Testis (tissue), 3 donors: Measurements from ENCODE around the gene CRIP1. TPM values are rescaled to one million over a fixed set of nuclear protein-coding genes. Genes with fewer than 3 reads are reported as not detected.
A peak's percentile ranks its signal among the peaks of the same experiment; 100 is the strongest.

ENCODE experiments used
- DNase-seq: peaks from one replicate; pipeline ENCODE4 v3.0.0-alpha.2; 2019
- H3K27ac ChIP-seq, 2 donors: fragments of 200-600 bp; sonication (generic); one replicate each; pipeline ENCODE4 v1.5.1; 2019
- H3K27me3 ChIP-seq: fragments of 200-600 bp; sonication (generic); one replicate; pipeline ENCODE4 v1.5.1; 2019
- H3K36me3 ChIP-seq: fragments of 200-600 bp; sonication (generic); one replicate; pipeline ENCODE4 v1.5.1; 2017; ENCODE audit warnings: low read depth; ENCODE audit errors: missing control alignments
- H3K4me1 ChIP-seq: fragments of 200-600 bp; sonication (generic); one replicate; pipeline ENCODE4 v1.5.1; 2019
- H3K4me3 ChIP-seq, 2 donors: fragments of 200-600 bp; sonication (generic); one replicate each; pipeline ENCODE4 v1.5.1; 2017 to 2019
- H3K9me3 ChIP-seq: fragments of 200-600 bp; sonication (generic); one replicate; pipeline ENCODE4 v1.5.1; 2017
- POLR2A ChIP-seq: fragments of 450-650 bp; IDR thresholded peaks from one replicate; pipeline ENCODE4 v1.6.1; 2017; ENCODE audit warnings: antibody characterized with exemption, mild to moderate bottlenecking, moderate library complexity
- WGBS, 2 donors: methylation state at CpG; one replicate each; pipeline ENCODE4 v1.1.5; 2018; 5-methylcytosine and 5-hydroxymethylcytosine counted together
- intact Hi-C: fragments of 100-400 bp; cut with DNase I; formaldehyde crosslinking; loops from one replicate; pipeline ENCODE4 v1.15.1; 2023; ENCODE audit warnings: low total_unique reads
- polyA plus RNA-seq: library from polyadenylated mRNA; stranded (reverse); fragments of 350-450 nt; fragmentation: Illumina TruSeq; extraction: RNeasy Lipid Tissue Mini Kit (QIAGEN cat#74804); gene quantifications from one replicate; pipeline ENCODE4 v1.2.3, GENCODE V29; 2014; ENCODE audit warnings: low read depth, low replicate concordance; ENCODE audit not compliant: insufficient read depth
- total RNA-seq, 2 donors: library from RNA; depleted of rRNA; stranded (reverse); fragments of >200 nt; gene quantifications; one replicate each; pipeline ENCODE4 v1.2.3, GENCODE V29; 2016
- TF ChIP-seq, protein P1 (sequence below), 3 experiments: fragments of 450-650 bp in 2 of 3; fragments of 200-600 bp in 1 of 3; sonication (generic) in 1 of 3; IDR thresholded peaks; one replicate each; pipeline ENCODE4 v1.5.1; 2016 to 2019; ENCODE audit warnings: antibody characterized with exemption in 3 of 3, mild to moderate bottlenecking in 2 of 3, moderate library complexity in 1 of 3

Gene CRIP1
- total and polyA plus RNA-seq, 3 donors from 2014 or later, result 3.0 to 154 (median 4.4) TPM

DNA sequence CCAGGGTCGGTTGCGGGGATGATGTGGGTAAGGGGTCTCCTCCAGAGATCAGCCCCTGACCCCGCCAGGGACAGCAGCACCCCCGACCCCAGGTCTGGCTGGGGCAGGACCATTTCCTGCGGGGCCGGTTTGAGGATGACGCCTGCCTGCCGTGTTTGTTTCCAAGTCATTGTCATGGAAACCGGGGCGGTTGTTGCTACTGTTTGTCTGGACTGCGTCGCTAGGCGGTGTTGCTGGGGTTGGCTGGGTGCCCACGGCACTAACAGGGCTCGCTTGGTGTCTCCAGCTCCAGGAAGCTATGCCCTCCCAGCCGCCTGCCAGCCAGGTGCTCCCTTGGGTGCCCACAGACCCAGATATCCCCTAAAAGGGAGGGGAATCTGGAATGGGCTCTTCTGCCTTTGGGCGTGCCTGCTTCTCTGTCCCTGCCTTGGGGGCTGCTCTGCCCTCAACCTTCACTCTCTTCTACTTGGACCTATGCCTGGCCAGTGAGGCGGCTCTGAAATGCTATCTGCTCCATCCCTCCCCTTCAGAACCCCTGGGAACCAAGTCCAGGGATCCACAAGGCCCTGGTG lies 4.7 kb upstream of the CRIP1 start:
- H3K4me3 ChIP-seq, result peak overlapping the region in 1 of 2 donors; percentile 6
- peaks cover 40% of the 10 kb centered on the region for H3K4me1 ChIP-seq
- TF ChIP-seq, protein P1, sequence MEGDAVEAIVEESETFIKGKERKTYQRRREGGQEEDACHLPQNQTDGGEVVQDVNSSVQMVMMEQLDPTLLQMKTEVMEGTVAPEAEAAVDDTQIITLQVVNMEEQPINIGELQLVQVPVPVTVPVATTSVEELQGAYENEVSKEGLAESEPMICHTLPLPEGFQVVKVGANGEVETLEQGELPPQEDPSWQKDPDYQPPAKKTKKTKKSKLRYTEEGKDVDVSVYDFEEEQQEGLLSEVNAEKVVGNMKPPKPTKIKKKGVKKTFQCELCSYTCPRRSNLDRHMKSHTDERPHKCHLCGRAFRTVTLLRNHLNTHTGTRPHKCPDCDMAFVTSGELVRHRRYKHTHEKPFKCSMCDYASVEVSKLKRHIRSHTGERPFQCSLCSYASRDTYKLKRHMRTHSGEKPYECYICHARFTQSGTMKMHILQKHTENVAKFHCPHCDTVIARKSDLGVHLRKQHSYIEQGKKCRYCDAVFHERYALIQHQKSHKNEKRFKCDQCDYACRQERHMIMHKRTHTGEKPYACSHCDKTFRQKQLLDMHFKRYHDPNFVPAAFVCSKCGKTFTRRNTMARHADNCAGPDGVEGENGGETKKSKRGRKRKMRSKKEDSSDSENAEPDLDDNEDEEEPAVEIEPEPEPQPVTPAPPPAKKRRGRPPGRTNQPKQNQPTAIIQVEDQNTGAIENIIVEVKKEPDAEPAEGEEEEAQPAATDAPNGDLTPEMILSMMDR (IDR thresholded peaks at IDR 0.05), result peak in 1 of 3 experiments; percentile 15
- TF ChIP-seq POLR2A, result no peak
- H3K9me3 ChIP-seq, result no peaks in the 10 kb centered on the region
- intact Hi-C loops, result no loop called here
- peak; percentile 94 for DNase-seq
- H3K27ac ChIP-seq, result peak overlapping the region in 1 of 2 donors; percentile 68
- WGBS, 2 donors, result 26 to 29% methylated on average over 4 to 18 of the region's 18 CpGs
- H3K36me3 ChIP-seq, result no peaks in the 10 kb centered on the region
- peaks cover 3% of the 10 kb centered on the region for H3K27me3 ChIP-seq

DNA sequence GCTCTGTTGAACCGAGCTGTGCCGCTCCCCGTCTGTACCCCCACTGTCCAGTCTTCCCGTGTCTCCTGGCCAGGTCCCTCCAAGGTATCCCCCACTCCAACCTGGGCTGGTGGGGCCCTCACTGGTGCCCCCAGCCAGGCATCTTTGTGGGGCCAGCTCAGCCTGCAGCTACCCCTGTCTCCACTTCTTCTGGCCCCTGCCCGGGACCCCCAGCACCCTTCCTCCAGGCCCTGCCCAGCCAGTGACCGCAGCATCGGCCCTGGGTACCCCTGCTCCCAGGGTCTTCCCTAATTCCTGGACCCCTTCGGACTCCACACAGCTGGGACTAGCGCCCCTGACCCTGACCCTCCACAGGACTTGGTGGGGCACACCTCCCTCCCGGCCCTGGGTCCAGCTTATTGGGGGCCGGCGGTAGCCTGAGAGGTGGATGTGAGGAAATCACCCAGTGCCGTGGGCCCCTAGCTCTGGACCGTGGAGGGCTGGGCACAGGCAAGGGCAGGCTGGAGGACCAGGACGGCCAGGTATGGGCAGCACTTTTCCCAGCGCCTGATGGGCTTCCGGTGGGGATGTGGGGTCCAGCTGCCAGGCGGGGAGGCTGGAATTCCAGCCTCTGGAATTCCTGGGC lies 4.1 kb upstream of the CRIP1 start:
- TF ChIP-seq POLR2A, result no peak
- TF ChIP-seq, protein P1 (IDR thresholded peaks at IDR 0.05), result no peak
- Histone ChIP-seq H3K27me3 (peaks cover 3% of the 10 kb centered on the region), H3K4me3 (no peak overlapping the region), H3K27ac (peak overlapping the region in 1 of 2 donors; percentile 68), H3K4me1 (peaks cover 44% of the 10 kb centered on the region), H3K9me3 (no peaks in the 10 kb centered on the region), H3K36me3 (no peaks in the 10 kb centered on the region)
- 78 to 79% methylated on average over 14 to 18 of the region's 18 CpGs for WGBS, 2 donors
- intact Hi-C loops, result no loop called here
- no peak for DNase-seq

DNA sequence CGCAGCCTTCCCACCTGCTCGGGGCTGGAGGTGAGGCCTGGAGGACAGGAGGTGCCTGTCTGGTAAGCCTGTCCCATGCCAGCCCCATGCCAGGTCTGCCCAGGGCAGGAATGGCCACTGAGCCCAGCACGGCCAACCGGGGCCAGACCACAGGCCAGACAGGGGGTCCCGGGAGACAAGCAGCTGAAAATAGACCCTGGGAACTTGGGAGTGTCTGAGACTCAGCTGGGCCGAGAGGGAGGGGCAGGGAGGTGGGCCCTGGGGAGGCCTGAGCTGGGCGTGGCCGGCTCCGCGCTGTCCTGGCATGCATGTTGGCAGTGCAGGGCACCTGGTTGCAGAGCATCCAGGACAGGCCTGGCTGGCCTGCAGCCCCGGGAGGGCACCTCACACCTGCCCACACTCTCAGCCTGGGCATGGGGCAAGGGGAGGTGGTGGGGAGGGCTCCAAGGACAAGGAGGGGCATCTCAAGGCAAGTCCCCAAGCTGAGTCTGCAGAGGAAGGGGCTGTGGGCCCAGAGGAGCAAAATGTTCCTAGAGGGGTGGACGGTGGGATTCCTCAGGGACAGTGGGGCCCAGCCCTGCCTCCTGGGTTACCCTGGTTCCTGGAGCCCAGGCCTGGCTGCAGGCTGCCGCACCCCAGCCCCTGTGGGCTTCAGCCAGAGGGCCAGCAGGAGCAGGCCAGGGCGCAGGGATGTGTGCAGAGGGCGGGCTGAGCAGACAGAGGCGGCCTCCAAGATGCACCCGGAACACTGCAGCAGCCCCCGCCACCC lies 3.2 kb upstream of the CRIP1 start:
- TF ChIP-seq, protein P1 (IDR thresholded peaks at IDR 0.05), result no peak
- TF ChIP-seq POLR2A, result no peak
- 71 to 80% methylated on average over 11 to 18 of the region's 18 CpGs for WGBS, 2 donors
- DNase-seq, result no peak
- peak overlapping the region in 1 of 2 donors; percentile 68 for H3K27ac ChIP-seq
- H3K4me3 ChIP-seq, result no peak overlapping the region
- intact Hi-C loops, result no loop called here
- peaks cover 40% of the 10 kb centered on the region for H3K4me1 ChIP-seq
- H3K9me3 ChIP-seq, result no peaks in the 10 kb centered on the region
- no peaks in the 10 kb centered on the region for H3K27me3 ChIP-seq
- no peaks in the 10 kb centered on the region for H3K36me3 ChIP-seq

DNA sequence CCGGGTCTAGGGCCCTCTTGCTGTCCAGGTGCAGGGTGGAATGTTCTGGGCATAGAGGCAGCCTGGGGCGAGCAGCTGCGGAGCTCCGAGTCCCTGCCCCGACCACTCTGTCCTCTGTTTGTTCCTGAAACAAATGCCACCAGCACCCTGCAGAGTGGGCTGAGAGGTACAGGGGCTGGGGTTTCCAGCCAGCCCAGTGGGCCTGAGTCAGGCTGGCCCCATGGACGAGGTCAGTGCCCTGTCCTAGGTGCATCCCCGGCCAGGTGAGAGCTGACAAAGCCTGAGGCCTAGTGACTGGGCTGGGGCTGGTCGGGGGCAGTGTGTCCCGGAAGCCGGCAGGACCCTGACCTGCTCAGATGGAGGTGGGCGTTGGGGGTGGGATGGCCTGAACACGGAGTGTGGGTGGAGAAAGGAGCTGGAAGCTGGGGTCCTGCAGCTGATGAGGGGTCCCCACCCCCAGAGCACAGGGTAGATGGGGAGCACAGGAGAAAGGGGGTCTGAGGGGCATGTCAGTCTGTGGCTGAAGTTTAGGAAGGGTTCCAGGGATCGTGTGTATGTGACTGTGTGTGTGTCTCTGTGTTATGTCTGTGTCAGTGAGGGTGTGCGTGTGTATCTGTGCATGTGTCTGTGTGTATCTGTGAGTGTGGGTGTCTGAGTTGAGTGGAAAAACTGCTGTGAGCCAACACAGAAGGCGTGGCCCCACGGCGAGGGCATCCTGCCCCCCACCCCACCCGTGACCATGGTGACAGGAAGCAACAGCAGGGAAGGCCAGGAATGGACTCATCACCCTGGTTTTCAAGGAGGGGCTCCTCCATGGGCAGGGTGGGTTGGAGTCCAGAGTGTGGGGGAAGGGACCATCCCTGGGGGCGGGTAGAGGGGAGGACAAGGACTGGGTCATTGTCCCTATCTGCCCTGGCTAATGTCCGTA lies 2.4 kb upstream of the CRIP1 start:
- Histone ChIP-seq H3K4me3 (no peak overlapping the region), H3K27me3 (no peaks in the 10 kb centered on the region), H3K27ac (no peak overlapping the region), H3K4me1 (peaks cover 42% of the 10 kb centered on the region), H3K9me3 (no peaks in the 10 kb centered on the region), H3K36me3 (no peaks in the 10 kb centered on the region)
- WGBS, 2 donors, result 78 to 80% methylated on average over 16 to 20 of the region's 20 CpGs
- DNase-seq, result no peak
- intact Hi-C loops, result no loop called here
- TF ChIP-seq POLR2A, result no peak
- TF ChIP-seq, protein P1 (IDR thresholded peaks at IDR 0.05), result no peak
